AG09319 (cell line): Measurements from ENCODE around the gene SC5D.

Experiments used
- DNase-seq: peaks from one replicate; pipeline ENCODE4 v3.0.0-alpha.2; 2010; ENCODE audit warnings: low read depth; ENCODE audit errors: extremely low read depth
- TF ChIP-seq, protein P1 (sequence below): IDR thresholded peaks from 2 replicates; pipeline ENCODE4 v1.5.1; 2011; ENCODE audit warnings: low read depth, mild to moderate bottlenecking, inconsistent platforms, low read length, moderate library complexity

SC5D gene

GRCh38 chr11:121304759-121305158 is 12.2 kb downstream of the SC5D start:
- DNase-seq, result no peak
- TF ChIP-seq, protein P1, sequence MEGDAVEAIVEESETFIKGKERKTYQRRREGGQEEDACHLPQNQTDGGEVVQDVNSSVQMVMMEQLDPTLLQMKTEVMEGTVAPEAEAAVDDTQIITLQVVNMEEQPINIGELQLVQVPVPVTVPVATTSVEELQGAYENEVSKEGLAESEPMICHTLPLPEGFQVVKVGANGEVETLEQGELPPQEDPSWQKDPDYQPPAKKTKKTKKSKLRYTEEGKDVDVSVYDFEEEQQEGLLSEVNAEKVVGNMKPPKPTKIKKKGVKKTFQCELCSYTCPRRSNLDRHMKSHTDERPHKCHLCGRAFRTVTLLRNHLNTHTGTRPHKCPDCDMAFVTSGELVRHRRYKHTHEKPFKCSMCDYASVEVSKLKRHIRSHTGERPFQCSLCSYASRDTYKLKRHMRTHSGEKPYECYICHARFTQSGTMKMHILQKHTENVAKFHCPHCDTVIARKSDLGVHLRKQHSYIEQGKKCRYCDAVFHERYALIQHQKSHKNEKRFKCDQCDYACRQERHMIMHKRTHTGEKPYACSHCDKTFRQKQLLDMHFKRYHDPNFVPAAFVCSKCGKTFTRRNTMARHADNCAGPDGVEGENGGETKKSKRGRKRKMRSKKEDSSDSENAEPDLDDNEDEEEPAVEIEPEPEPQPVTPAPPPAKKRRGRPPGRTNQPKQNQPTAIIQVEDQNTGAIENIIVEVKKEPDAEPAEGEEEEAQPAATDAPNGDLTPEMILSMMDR, result no peak

GRCh38 chr11:121308816-121309215 is 16.2 kb downstream of the SC5D start:
- no peak for DNase-seq
- TF ChIP-seq, protein P1, result no peak

GRCh38 chr11:121309688-121310087 is 17.1 kb downstream of the SC5D start:
- DNase-seq, result no peak
- TF ChIP-seq, protein P1, result no peak

- TF ChIP-seq, protein P1, result no peak
- no peak for DNase-seq
Observed at GRCh38 chr11:121310908-121311307, 18.3 kb downstream of the SC5D start.

GRCh38 chr11:121311373-121311772 is 18.8 kb downstream of the SC5D start:
- no peak for DNase-seq
- TF ChIP-seq, protein P1, result no peak

GRCh38 chr11:121312483-121312882 is 19.9 kb downstream of the SC5D start:
- DNase-seq, result no peak
- TF ChIP-seq, protein P1, result no peak

DNA sequence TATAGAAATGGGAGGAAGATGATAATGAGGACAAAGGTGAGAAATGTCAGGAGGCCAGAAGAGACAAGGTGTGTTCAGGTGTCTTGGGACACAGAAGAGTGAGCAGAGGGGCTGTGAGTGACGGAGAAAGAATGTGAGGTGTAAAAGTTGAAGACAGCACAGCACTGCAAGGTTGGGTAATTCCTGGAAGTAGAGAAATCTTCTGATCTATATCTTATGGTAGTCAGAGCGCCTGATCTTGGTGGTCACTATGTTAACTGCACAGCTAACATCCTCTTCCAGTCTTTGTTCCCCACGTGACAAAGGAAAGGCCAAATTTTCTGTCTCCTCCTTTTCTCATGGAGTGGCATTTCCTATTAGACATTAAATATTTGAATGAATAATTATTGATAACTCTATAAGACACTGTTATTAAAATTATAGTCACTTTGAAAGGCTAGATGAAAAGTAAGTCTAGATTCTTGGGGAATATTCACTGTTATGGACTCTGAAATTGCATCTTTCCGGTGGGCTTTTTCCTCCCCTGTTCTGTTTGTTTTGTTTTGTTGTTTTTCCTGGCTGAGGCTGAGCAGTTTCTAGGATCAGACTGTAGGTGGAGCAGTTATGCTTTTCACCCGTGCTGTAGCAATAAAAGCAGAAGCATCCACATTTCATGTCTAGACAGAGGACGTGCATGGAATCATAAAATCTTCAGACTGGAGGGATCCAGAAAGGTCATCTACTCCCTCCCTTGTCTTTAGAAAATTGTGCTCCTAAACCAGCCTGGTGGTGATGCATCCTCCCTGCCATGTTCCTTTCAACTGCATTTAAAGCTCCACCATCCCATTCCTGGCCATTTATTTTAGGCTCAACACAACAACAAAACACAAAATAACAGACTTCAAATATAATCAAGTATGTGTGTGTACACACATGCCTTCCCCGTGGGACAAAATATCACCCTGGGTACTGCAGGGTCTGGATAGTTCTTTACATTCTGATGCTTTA is 26.6 kb downstream of the SC5D start:
- TF ChIP-seq, protein P1, result peak; percentile 86
- DNase-seq, result no peak
